Measurements from ENCODE around the gene ASTN2. TPM values are rescaled to one million over a fixed set of nuclear protein-coding genes. Genes with fewer than 3 reads are reported as not detected.

Gene ASTN2
- total and polyA plus RNA-seq, 10 of the 15 experiments (the other 5 are each of a cell fraction or from before 2014, with no cell fraction given) = 1.4 to 15.7 (median 7.0) TPM

DNA sequence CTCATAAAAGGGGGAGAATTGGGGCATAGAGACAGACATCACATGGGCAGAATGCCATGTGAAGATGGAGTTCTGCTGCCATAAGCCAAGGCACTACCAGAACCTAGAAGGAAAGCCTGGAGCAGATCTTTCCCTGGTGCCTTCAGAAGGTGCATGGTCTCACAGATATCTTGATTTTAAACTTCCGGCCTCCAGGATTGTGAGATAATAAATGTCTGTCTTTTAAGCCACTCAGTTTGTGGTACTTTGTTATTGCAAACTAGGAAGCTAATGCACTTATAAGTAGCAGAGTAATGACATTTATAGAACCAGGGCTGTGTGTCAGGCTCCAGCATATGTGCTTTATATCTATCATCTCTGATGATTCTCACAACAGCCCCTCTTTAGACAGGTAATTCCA, 130.4 kb downstream of the ASTN2 start:
- TF ChIP-seq KDM1A (IDR thresholded peaks at IDR 0.05; ENCODE audit: borderline replicate concordance) = no peak
- TF ChIP-seq LARP7 (IDR thresholded peaks at IDR 0.05) = no peak
- TF ChIP-seq POLR2A (IDR thresholded peaks at IDR 0.05; ENCODE audit: low read depth, low read length) = no peak
- TF ChIP-seq SP1 (IDR thresholded peaks at IDR 0.05; ENCODE audit: low read depth, low read length) = no peak
- TF ChIP-seq SMAD5 (IDR thresholded peaks at IDR 0.05; ENCODE audit: low read depth) = no peak
- no peak for TF ChIP-seq ZBED1 (IDR thresholded peaks at IDR 0.05; ENCODE audit: borderline replicate concordance)
- TF ChIP-seq EGR1 (IDR thresholded peaks at IDR 0.05; ENCODE audit: borderline replicate concordance in 1 of 2, low read depth in 2 of 2, low read length in 2 of 2) = no peak
- no peak for TF ChIP-seq TCF7 (IDR thresholded peaks at IDR 0.05; ENCODE audit: borderline replicate concordance)
- TF ChIP-seq CREM (IDR thresholded peaks at IDR 0.05; ENCODE audit: low read depth) = no peak
- no peak for TF ChIP-seq ESRRA (IDR thresholded peaks at IDR 0.05; ENCODE audit: low read length)
- no peak for TF ChIP-seq POU2F2 (IDR thresholded peaks at IDR 0.05; ENCODE audit: borderline replicate concordance, low read depth, low read length)
- TF ChIP-seq ZNF274 (IDR thresholded peaks at IDR 0.05; ENCODE audit: insufficient read depth, insufficient read length) = no peak
- TF ChIP-seq SPI1 (IDR thresholded peaks at IDR 0.05; ENCODE audit: borderline replicate concordance, insufficient read depth, low read depth, low read length) = no peak
- TF ChIP-seq, protein P1, sequence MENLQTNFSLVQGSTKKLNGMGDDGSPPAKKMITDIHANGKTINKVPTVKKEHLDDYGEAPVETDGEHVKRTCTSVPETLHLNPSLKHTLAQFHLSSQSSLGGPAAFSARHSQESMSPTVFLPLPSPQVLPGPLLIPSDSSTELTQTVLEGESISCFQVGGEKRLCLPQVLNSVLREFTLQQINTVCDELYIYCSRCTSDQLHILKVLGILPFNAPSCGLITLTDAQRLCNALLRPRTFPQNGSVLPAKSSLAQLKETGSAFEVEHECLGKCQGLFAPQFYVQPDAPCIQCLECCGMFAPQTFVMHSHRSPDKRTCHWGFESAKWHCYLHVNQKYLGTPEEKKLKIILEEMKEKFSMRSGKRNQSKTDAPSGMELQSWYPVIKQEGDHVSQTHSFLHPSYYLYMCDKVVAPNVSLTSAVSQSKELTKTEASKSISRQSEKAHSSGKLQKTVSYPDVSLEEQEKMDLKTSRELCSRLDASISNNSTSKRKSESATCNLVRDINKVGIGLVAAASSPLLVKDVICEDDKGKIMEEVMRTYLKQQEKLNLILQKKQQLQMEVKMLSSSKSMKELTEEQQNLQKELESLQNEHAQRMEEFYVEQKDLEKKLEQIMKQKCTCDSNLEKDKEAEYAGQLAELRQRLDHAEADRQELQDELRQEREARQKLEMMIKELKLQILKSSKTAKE (IDR thresholded peaks at IDR 0.05; ENCODE audit: low read depth, poor library complexity, severe bottlenecking) = no peak
- FAIRE-seq = no peak
- RAD21 ChIA-PET (ENCODE audit: unreplicated experiment) = no interaction called here
- Histone ChIP-seq H3K4me2 (ENCODE audit: control insufficient read depth, insufficient read depth) (no peak overlapping the region), H3K9me3 (replicated peaks; ENCODE audit: control insufficient read depth, insufficient read depth, low read length) (no peaks in the 10 kb centered on the region), H2AFZ (ENCODE audit: control insufficient read depth, low read depth, low read length) (no peak overlapping the region), H3K9ac (ENCODE audit: control insufficient read depth, insufficient read depth, low read length) (no peak overlapping the region), H4K20me1 (ENCODE audit: control insufficient read depth, insufficient read depth) (no peaks in the 10 kb centered on the region), H3K79me2 (ENCODE audit: control insufficient read depth, insufficient read depth, low read length) (no peaks in the 10 kb centered on the region), H3K4me1 (ENCODE audit: control insufficient read depth, insufficient read depth, low read length) (no peaks in the 10 kb centered on the region), H3K27ac (ENCODE audit: control insufficient read depth, insufficient read depth) (no peak overlapping the region), H3K4me3 (no peak overlapping the region), H3K36me3 (ENCODE audit: control insufficient read depth in 2 of 2, insufficient read depth in 2 of 2, low read length in 1 of 2) (no peaks in the 10 kb centered on the region), H3K27me3 (replicated peaks in 1 of 2; ENCODE audit: control insufficient read depth in 2 of 2, insufficient read depth in 2 of 2, low read length in 1 of 2) (no peaks in the 10 kb centered on the region; a peak in 1 of 4 replicates)
- no peak for ATAC-seq
- WGBS (ENCODE audit: insufficient coverage, insufficient replicate concordance, low lambda C conversion rate, missing lambda C conversion rate) = 63% methylated on average over 1 of the region's 1 CpG
- no TSS peak for BruUV-seq (replicated peaks)
- no peak for DNase-seq (ENCODE audit: low read depth, low spot score)
- in situ Hi-C loops (cut with MboI) = no loop called here
- POLR2A ChIA-PET = no interaction called here
- intact Hi-C loops (cut with micrococcal nuclease; ENCODE audit: unreplicated experiment) = no loop called here
- CTCF ChIA-PET = no interaction called here
- SMC1A ChIA-PET (ENCODE audit: uncharacterized antibody, unreplicated experiment) = no interaction called here
